ENCODE data around the gene EXOSC3.

EXOSC3 gene

GRCh38 chr9:37730839-37731238 is 54.0 kb downstream of the EXOSC3 start:
- DNase-seq: no peak

DNA sequence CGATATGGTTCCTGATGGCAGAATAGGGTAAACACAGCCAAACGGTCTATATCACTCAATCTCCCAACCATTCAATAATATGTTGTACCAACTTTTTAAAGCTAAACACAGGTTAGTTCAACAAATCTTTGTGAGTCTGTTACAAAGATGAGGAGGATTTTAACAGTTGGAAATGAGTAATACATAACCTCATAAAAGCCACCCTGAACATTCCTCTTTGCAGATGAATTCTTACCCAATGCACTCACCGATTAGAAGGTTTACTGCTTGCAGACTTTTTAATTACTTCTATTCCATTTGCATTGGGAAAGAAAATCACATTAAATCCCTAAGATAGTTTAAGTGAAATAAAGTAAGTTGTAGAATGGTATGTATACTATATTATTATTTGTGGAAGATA is 54.6 kb downstream of the EXOSC3 start:
- DNase-seq: no peak
